GM23338 (cell line): ENCODE results near the gene RABGAP1L. TPM values are rescaled to one million over a fixed set of nuclear protein-coding genes. Genes with fewer than 3 reads are reported as not detected.

Experiments
- ATAC-seq: fragments of 200-7000 bp; cut with Tn5 transposase; 3 replicates; pipeline ENCODE4 v1.9.1; 2020
- DNase-seq: peaks from one replicate; pipeline ENCODE4 v3.0.0-alpha.2; 2015; ENCODE audit warnings: low spot score
- H2AFZ ChIP-seq: fragments of 200-600 bp; sonication (generic); 2 replicates; pipeline ENCODE4 v1.8.0; 2016; ENCODE audit warnings: antibody characterized with exemption, mild to moderate bottlenecking, moderate library complexity
- H3F3A ChIP-seq: fragments of 200-600 bp; sonication (generic); replicated peaks from 2 replicates; pipeline ENCODE4 v1.8.0; 2017; ENCODE audit warnings: antibody characterized with exemption, mixed run types, low read depth
- H3K27ac ChIP-seq: fragments of 200-600 bp; sonication (generic); 2 replicates; pipeline ENCODE4 v1.6.1; 2016; ENCODE audit warnings: low read depth
- H3K27me3 ChIP-seq: fragments of 200-600 bp; sonication (generic); 2 replicates; pipeline ENCODE4 v1.8.0; 2016; ENCODE audit warnings: mild to moderate bottlenecking, mixed run types, moderate library complexity; ENCODE audit not compliant: insufficient read depth
- H3K36me3 ChIP-seq: fragments of 200-600 bp; sonication (generic); 2 replicates; pipeline ENCODE4 v1.8.0; 2016; ENCODE audit warnings: mild to moderate bottlenecking; ENCODE audit not compliant: insufficient read depth
- H3K4me1 ChIP-seq: fragments of 200-600 bp; sonication (generic); 2 replicates; pipeline ENCODE4 v1.8.0; 2016; ENCODE audit warnings: mild to moderate bottlenecking, moderate library complexity; ENCODE audit not compliant: insufficient read depth
- H3K4me2 ChIP-seq: fragments of 200-600 bp; sonication (generic); 2 replicates; pipeline ENCODE4 v1.7.1; 2017; ENCODE audit warnings: mixed run types
- H3K4me3 ChIP-seq: fragments of 200-600 bp; sonication (generic); 2 replicates; pipeline ENCODE4 v1.6.1; 2016; ENCODE audit warnings: mixed run types
- H3K79me2 ChIP-seq: fragments of 200-600 bp; sonication (generic); replicated peaks from 2 replicates; pipeline ENCODE4 v1.8.0; 2017; ENCODE audit warnings: mild to moderate bottlenecking; ENCODE audit not compliant: insufficient read depth
- H3K9me2 ChIP-seq: fragments of 200-600 bp; sonication (generic); 2 replicates; pipeline ENCODE4 v1.8.0; 2017; ENCODE audit not compliant: insufficient read depth
- H4K20me1 ChIP-seq: fragments of 200-600 bp; sonication (generic); replicated peaks from 2 replicates; pipeline ENCODE4 v1.8.0; 2017; ENCODE audit warnings: mild to moderate bottlenecking; ENCODE audit not compliant: insufficient read depth
- H3K27ac Mint-ChIP-seq: 2 replicates; pipeline ENCODE4 v1.8.0; 2020; ENCODE audit warnings: inconsistent platforms, mild to moderate bottlenecking, moderate library complexity, mixed read lengths
- H3K27me3 Mint-ChIP-seq: 3 replicates; pipeline ENCODE4 v1.8.0; 2022; ENCODE audit warnings: low read depth, mild to moderate bottlenecking, moderate library complexity, mixed read lengths, inconsistent platforms; ENCODE audit not compliant: insufficient read depth, poor library complexity
- H3K36me3 Mint-ChIP-seq: 3 replicates; pipeline ENCODE4 v1.8.0; 2021; ENCODE audit warnings: low read depth, mild to moderate bottlenecking, inconsistent platforms, moderate library complexity, mixed read lengths
- H3K4me1 Mint-ChIP-seq: 3 replicates; pipeline ENCODE4 v1.8.0; 2020; ENCODE audit warnings: mild to moderate bottlenecking, inconsistent platforms, mixed read lengths
- H3K4me3 Mint-ChIP-seq: 3 replicates; pipeline ENCODE4 v1.8.0; 2021; ENCODE audit warnings: moderate library complexity, mild to moderate bottlenecking, inconsistent platforms, mixed read lengths
- H3K9me3 Mint-ChIP-seq: 3 replicates; pipeline ENCODE4 v1.8.0; 2020; ENCODE audit warnings: moderate library complexity, mild to moderate bottlenecking, inconsistent platforms, mixed read lengths
- EZH2phosphoT487 ChIP-seq: fragments of 200-600 bp; sonication (generic); IDR thresholded peaks from one replicate; pipeline ENCODE4 v1.8.1; 2018; ENCODE audit warnings: antibody characterized with exemption; ENCODE audit not compliant: unreplicated experiment
- NANOG ChIP-seq: IDR thresholded peaks from 2 replicates; pipeline ENCODE4 v1.6.1; 2016; ENCODE audit warnings: antibody characterized with exemption, borderline replicate concordance
- POLR2AphosphoS5 ChIP-seq: IDR thresholded peaks from 2 replicates; pipeline ENCODE4 v1.6.1; 2016; ENCODE audit warnings: antibody characterized with exemption, low read depth
- REST ChIP-seq: IDR thresholded peaks from one replicate; pipeline ENCODE4 v1.6.1; 2018; ENCODE audit warnings: antibody characterized with exemption; ENCODE audit not compliant: unreplicated experiment
- STAT1 ChIP-seq: IDR thresholded peaks from one replicate; pipeline ENCODE4 v1.6.1; 2016; ENCODE audit warnings: antibody characterized with exemption; ENCODE audit not compliant: unreplicated experiment
- ZNF462 ChIP-seq: fragments of 250-450 bp; sonication (Bioruptor Pico); IDR thresholded peaks from 2 replicates; pipeline ENCODE4 v1.5.0; 2020; ENCODE audit warnings: mild to moderate bottlenecking, moderate library complexity
- polyA plus RNA-seq: library from polyadenylated mRNA; unstranded; fragments of >200 nt; fragmentation: Nextera tagmentation; extraction: Ambion mirVana; gene quantifications from 2 replicates; pipeline ENCODE4 v1.2.1, GENCODE V29; 2016
- total RNA-seq: library from RNA; depleted of rRNA; stranded (reverse); fragments of >200 nt; shearing (Covaris generic); gene quantifications from 2 replicates; pipeline ENCODE4 v1.2.3, GENCODE V29; 2014

RABGAP1L gene
- total and polyA plus RNA-seq, 2 experiments from 2014 or later: 83.2 to 136 TPM

GRCh38 chr1:174134003-174134659 lies 25.2 kb upstream of the RABGAP1L start:
- Histone ChIP-seq H4K20me1 (no peaks in the 10 kb centered on the region), H3K27ac (no peak overlapping the region), H2AFZ (no peak overlapping the region), H3K4me3 (no peak overlapping the region), H3K36me3 (no peaks in the 10 kb centered on the region), H3K4me2 (no peak overlapping the region), H3F3A (no peaks in the 10 kb centered on the region), H3K4me1 (no peaks in the 10 kb centered on the region), H3K27me3 (no peaks in the 10 kb centered on the region), H3K9me2 (peaks cover 6% of the 10 kb centered on the region; the same call in 1 of the 2 replicates), H3K79me2 (no peaks in the 10 kb centered on the region)
- Mint-ChIP-seq H3K27me3 (peaks cover 2% of the 10 kb centered on the region), H3K36me3 (peaks cover 4% of the 10 kb centered on the region; the same call in 2 of the 3 replicates), H3K4me3 (no peak overlapping the region), H3K27ac (no peak overlapping the region), H3K9me3 (no peaks in the 10 kb centered on the region; the same call in 2 of the 3 replicates), H3K4me1 (peaks cover 6% of the 10 kb centered on the region)
- no peak for DNase-seq
- ATAC-seq: no peak
- TF ChIP-seq ZNF462 (CRISPR knock-in tag) (no peak), EZH2phosphoT487 (no peak), REST (no peak), NANOG (no peak), POLR2AphosphoS5 (no peak), STAT1 (no peak)
